ENCODE results near the gene MS4A10. TPM values are rescaled to one million over a fixed set of nuclear protein-coding genes. Genes with fewer than 3 reads are reported as not detected.
"Not testable (repeated sequence)": the region's sequence is repeated elsewhere in the genome, so short reads cannot be mapped to it uniquely, and the experiment has no call there.

MS4A10 gene
- total and polyA plus RNA-seq, 4 donors = not detected

DNA sequence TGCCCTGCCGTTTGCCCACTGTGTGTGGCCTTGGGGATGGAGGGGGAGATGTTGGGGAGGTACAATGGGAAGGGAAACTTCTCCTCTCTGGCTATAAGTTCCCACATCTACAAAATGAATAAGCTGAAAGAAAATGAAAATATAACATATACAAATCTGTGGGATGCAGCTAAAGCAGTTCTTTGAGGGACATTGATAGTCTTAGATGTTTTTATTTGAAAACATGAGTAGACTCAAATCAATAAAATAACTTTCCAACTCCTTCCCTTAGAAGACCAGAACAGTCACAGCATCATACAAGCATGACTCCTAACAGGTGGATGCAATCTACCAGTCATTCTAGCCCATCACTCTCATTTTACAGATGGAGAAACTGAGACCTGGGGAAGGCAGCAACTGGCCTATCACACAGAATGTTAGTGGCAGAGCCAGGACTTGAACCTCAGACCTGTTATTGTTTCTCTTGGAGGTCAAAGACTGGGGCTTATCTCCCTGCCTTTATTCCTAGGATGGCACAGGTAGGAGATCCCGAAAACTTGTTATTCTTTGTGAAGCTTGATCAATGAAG is 31.5 kb downstream of the MS4A10 start:
- TF ChIP-seq CTCF (IDR thresholded peaks at IDR 0.05; ENCODE audit: control extremely low read depth, extremely low read depth) = no peak
- Histone ChIP-seq H3K36me3 (ENCODE audit: control insufficient read depth in 4 of 4, insufficient read depth in 4 of 4, low read length in 4 of 4) (no peaks in the 10 kb centered on the region), H3K27me3 (ENCODE audit: control insufficient read depth in 3 of 3, insufficient read depth in 3 of 3, low read length in 2 of 3) (peaks cover 0 to 18% (median 3%) of the 10 kb centered on the region in 3 donors), H3K9me3 (ENCODE audit: control insufficient read depth in 4 of 4, insufficient read depth in 3 of 4, low read length in 3 of 4) (peaks cover 0 to 13% (median 5%) of the 10 kb centered on the region in 4 donors), H3K4me1 (ENCODE audit: control insufficient read depth in 5 of 5, insufficient read depth in 5 of 5, low read length in 5 of 5) (peaks cover 0 to 1% (median 0%) of the 10 kb centered on the region in 5 donors), H3K9ac (ENCODE audit: insufficient read depth in 1 of 2, low read length in 2 of 2) (no peak overlapping the region), H3K4me3 (no peak overlapping the region), H3K27ac (ENCODE audit: low read depth in 1 of 2, low read length in 1 of 2) (no peak overlapping the region)
- WGBS, 2 donors = 96 to 97% methylated on average over 2 of the region's 2 CpGs
- no peak for DNase-seq
- ATAC-seq (ENCODE audit: insufficient read depth, low FRiP score) = no peak

GRCh38 chr11:60818057-60818456 is 32.9 kb downstream of the MS4A10 start:
- Histone ChIP-seq H3K4me1 (ENCODE audit: control insufficient read depth in 5 of 5, insufficient read depth in 5 of 5, low read length in 5 of 5) (no peaks in the 10 kb centered on the region), H3K9me3 (ENCODE audit: control insufficient read depth in 4 of 4, insufficient read depth in 3 of 4, low read length in 3 of 4) (peaks cover 0 to 13% (median 5%) of the 10 kb centered on the region in 4 donors), H3K36me3 (ENCODE audit: control insufficient read depth in 4 of 4, insufficient read depth in 4 of 4, low read length in 4 of 4) (no peaks in the 10 kb centered on the region), H3K27me3 (ENCODE audit: control insufficient read depth in 3 of 3, insufficient read depth in 3 of 3, low read length in 2 of 3) (peaks cover 0 to 18% (median 3%) of the 10 kb centered on the region in 3 donors), H3K9ac (ENCODE audit: insufficient read depth in 1 of 2, low read length in 2 of 2) (no peak overlapping the region), H3K4me3 (no peak overlapping the region), H3K27ac (ENCODE audit: low read depth in 1 of 2, low read length in 1 of 2) (no peak overlapping the region)
- TF ChIP-seq CTCF (IDR thresholded peaks at IDR 0.05; ENCODE audit: control extremely low read depth, extremely low read depth) = no peak
- no peak for DNase-seq
- WGBS, 2 donors = 72 to 76% methylated on average over 4 of the region's 4 CpGs
- no peak for ATAC-seq (ENCODE audit: insufficient read depth, low FRiP score)

- DNase-seq (no peak), ATAC-seq (ENCODE audit: insufficient read depth, low FRiP score) (peak; percentile 14)
- no peak overlapping the region for H3K9ac ChIP-seq (ENCODE audit: insufficient read depth in 1 of 2, low read length in 2 of 2)
- H3K4me3 ChIP-seq = no peak overlapping the region
- H3K9me3 ChIP-seq (ENCODE audit: control insufficient read depth in 4 of 4, insufficient read depth in 3 of 4, low read length in 3 of 4) = peaks cover 0 to 7% (median 3%) of the 10 kb centered on the region in 4 donors
- H3K4me1 ChIP-seq (ENCODE audit: control insufficient read depth in 5 of 5, insufficient read depth in 5 of 5, low read length in 5 of 5) = no peaks in the 10 kb centered on the region
- no peak overlapping the region for H3K27ac ChIP-seq (ENCODE audit: low read depth in 1 of 2, low read length in 1 of 2)
- no peaks in the 10 kb centered on the region for H3K36me3 ChIP-seq (ENCODE audit: control insufficient read depth in 4 of 4, insufficient read depth in 4 of 4, low read length in 4 of 4)
- H3K27me3 ChIP-seq (ENCODE audit: control insufficient read depth in 3 of 3, insufficient read depth in 3 of 3, low read length in 2 of 3) = peaks cover 0 to 17% (median 3%) of the 10 kb centered on the region in 3 donors
- 55 to 57% methylated on average over 15 of the region's 15 CpGs for WGBS, 2 donors
- no peak for TF ChIP-seq CTCF (IDR thresholded peaks at IDR 0.05; ENCODE audit: control extremely low read depth, extremely low read depth)
Measured at GRCh38 chr11:60821827-60822599, 36.9 kb downstream of the MS4A10 start.

DNA sequence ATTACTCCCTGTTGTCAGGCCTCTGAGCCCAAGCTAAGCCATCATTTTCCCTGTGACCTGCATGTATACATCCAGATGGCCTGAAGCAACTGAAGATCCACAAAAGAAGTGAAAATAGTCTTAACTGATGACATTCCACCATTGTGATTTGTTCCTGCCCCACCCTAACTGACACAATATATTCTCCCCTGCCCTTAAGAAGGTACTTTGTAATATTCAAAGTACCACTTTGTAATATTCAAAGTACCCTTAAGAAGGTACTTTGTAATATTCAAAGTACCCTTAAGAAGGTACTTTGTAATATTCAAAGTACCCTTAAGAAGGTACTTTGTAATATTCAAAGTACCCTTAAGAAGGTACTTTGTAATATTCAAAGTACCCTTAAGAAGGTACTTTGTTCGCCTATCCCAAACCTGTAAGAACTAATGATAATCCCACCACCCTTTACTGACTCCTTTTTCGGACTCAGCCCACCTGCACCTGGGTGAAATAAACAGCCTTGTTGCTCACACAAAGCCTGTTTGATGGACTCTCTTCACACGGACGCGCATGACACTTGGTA is 38.7 kb downstream of the MS4A10 start:
- not testable (repeated sequence) for ATAC-seq (ENCODE audit: insufficient read depth, low FRiP score); H3K9ac ChIP-seq (ENCODE audit: insufficient read depth in 1 of 2, low read length in 2 of 2); H3K9me3 ChIP-seq (ENCODE audit: control insufficient read depth in 4 of 4, insufficient read depth in 3 of 4, low read length in 3 of 4); DNase-seq; H3K36me3 ChIP-seq (ENCODE audit: control insufficient read depth in 4 of 4, insufficient read depth in 4 of 4, low read length in 4 of 4); H3K4me1 ChIP-seq (ENCODE audit: control insufficient read depth in 5 of 5, insufficient read depth in 5 of 5, low read length in 5 of 5); H3K4me3 ChIP-seq; H3K27ac ChIP-seq (ENCODE audit: low read depth in 1 of 2, low read length in 1 of 2)
- peaks cover 0 to 20% (median 3%) of the 10 kb centered on the region in 3 donors for H3K27me3 ChIP-seq (ENCODE audit: control insufficient read depth in 3 of 3, insufficient read depth in 3 of 3, low read length in 2 of 3)
- 73 to 85% methylated on average over 5 of the region's 5 CpGs for WGBS, 2 donors
